Endothelial cell of umbilical vein (primary cell): ENCODE measurements around the gene SUSD5. TPM values are rescaled to one million over a fixed set of nuclear protein-coding genes. Genes with fewer than 3 reads are reported as not detected.

ENCODE experiments used
- BruUV-seq: library from RNA; stranded (reverse); fragments of 400-500 nt; replicated peaks from 2 replicates; lab custom pipeline; 2021; lab: Mats Ljungman, UMichigan
- CTCF ChIA-PET: fragments of 300-600, 350-600 bp; sonication (Branson Sonifier 250); formaldehyde crosslinking; loops from one replicate; lab custom pipeline; 2021; ENCODE audit warnings: antibody characterized with exemption, inconsistent platforms; lab: Charles Lee
- POLR2A ChIA-PET: fragments of 300-600, 350-600 bp; sonication (Branson Sonifier 250); formaldehyde crosslinking; loops from one replicate; lab custom pipeline; 2021; ENCODE audit warnings: antibody characterized with exemption, inconsistent platforms; lab: Charles Lee
- DNase-seq: peaks from one replicate; pipeline ENCODE4 v3.0.0-alpha.2; 2011; ENCODE audit warnings: low read depth, low spot score
- FAIRE-seq: peaks from 2 replicates; lab custom pipeline; 2011; peaks lifted over from hg19 to GRCh38; lab: Jason Lieb, UNC
- H2AFZ ChIP-seq: 2 replicates; pipeline ENCODE4 v1.6.0; 2012; ENCODE audit warnings: low read depth, low read length, control low read depth, inconsistent platforms
- H3K27ac ChIP-seq: 2 replicates; pipeline ENCODE4 v1.5.1; 2011; ENCODE audit warnings: low read depth, mild to moderate bottlenecking, control low read depth, low read length, moderate library complexity; ENCODE audit not compliant: insufficient read depth
- H3K27me3 ChIP-seq, 2 experiments: 2 replicates each; pipeline versions ENCODE4 v1.6.0 to v1.6.1; 2011; ENCODE audit warnings: low read length in 2 of 2, mixed read lengths in 1 of 2; ENCODE audit not compliant: control insufficient read depth in 2 of 2, insufficient read depth in 2 of 2
- H3K36me3 ChIP-seq, 2 experiments: 2 replicates in 1 of 2; 3 replicates in 1 of 2; pipeline ENCODE4 v1.5.1; 2011; ENCODE audit warnings: low read length in 2 of 2, mild to moderate bottlenecking in 1 of 2, moderate library complexity in 1 of 2; ENCODE audit not compliant: control insufficient read depth in 2 of 2, insufficient read depth in 2 of 2; ENCODE audit errors: extremely low read depth in 1 of 2
- H3K4me1 ChIP-seq: 3 replicates; pipeline ENCODE4 v1.5.1; 2011; ENCODE audit warnings: mild to moderate bottlenecking, low read length; ENCODE audit not compliant: control insufficient read depth, insufficient read depth; ENCODE audit errors: extremely low read depth
- H3K4me2 ChIP-seq: 2 replicates; pipeline ENCODE4 v1.6.1; 2011; ENCODE audit warnings: low read length, control low read depth, mixed read lengths; ENCODE audit not compliant: insufficient read depth
- H3K4me3 ChIP-seq, 3 experiments: fragments of 200-600 bp in 1 of 3; sonication (generic), shearing (Covaris generic) in 1 of 3; replicated peaks in 1 of 3; 2 replicates each; pipeline ENCODE4 v1.5.1; 2011 to 2016; ENCODE audit warnings: control low read depth in 3 of 3, low read length in 3 of 3, mild to moderate bottlenecking in 2 of 3, inconsistent platforms in 1 of 3, low read depth in 1 of 3, moderate library complexity in 1 of 3; ENCODE audit not compliant: insufficient read depth in 1 of 3
- H3K79me2 ChIP-seq: 2 replicates; pipeline ENCODE4 v1.6.0; 2012; ENCODE audit warnings: low read length, inconsistent platforms; ENCODE audit not compliant: control insufficient read depth, insufficient read depth
- H3K9ac ChIP-seq: replicated peaks from 2 replicates; pipeline ENCODE3; 2011; ENCODE audit warnings: low read length, control low read depth; ENCODE audit not compliant: insufficient read depth; ENCODE audit errors: extremely low read depth
- H3K9me1 ChIP-seq: replicated peaks from 3 replicates; pipeline ENCODE4 v1.6.0; 2011; ENCODE audit warnings: mild to moderate bottlenecking, low read length; ENCODE audit not compliant: control insufficient read depth, insufficient read depth; ENCODE audit errors: extremely low read depth
- H3K9me3 ChIP-seq: replicated peaks from 2 replicates; pipeline ENCODE4 v1.5.1; 2012; ENCODE audit warnings: low read length, inconsistent platforms; ENCODE audit not compliant: control insufficient read depth, insufficient read depth
- H4K20me1 ChIP-seq: replicated peaks from 2 replicates; pipeline ENCODE3; 2011; ENCODE audit warnings: mild to moderate bottlenecking, low read length; ENCODE audit not compliant: control insufficient read depth, insufficient read depth; ENCODE audit errors: extremely low read depth
- CTCF ChIP-seq, 2 donors: IDR thresholded peaks; 1 replicate in 1 of 2; 2 replicates in 1 of 2; pipeline ENCODE4 v1.5.1; 2011; ENCODE audit warnings: low read length in 2 of 2, mild to moderate bottlenecking in 2 of 2, moderate library complexity in 2 of 2, control low read depth in 1 of 2, inconsistent platforms in 1 of 2, low read depth in 1 of 2; ENCODE audit not compliant: insufficient read depth in 1 of 2; ENCODE audit errors: extremely low read depth in 1 of 2
- EZH2 ChIP-seq: IDR thresholded peaks from 2 replicates; pipeline ENCODE4 v1.6.1; 2012; ENCODE audit warnings: borderline replicate concordance, low read depth, mild to moderate bottlenecking, moderate library complexity, low read length, inconsistent platforms; ENCODE audit not compliant: severe bottlenecking
- FOS ChIP-seq: IDR thresholded peaks from 2 replicates; pipeline ENCODE4 v1.6.1; 2011; ENCODE audit warnings: mild to moderate bottlenecking, low read length, moderate library complexity, borderline replicate concordance; ENCODE audit not compliant: insufficient read depth
- GATA2 ChIP-seq: IDR thresholded peaks from 2 replicates; pipeline ENCODE4 v1.7.0; 2011; ENCODE audit warnings: low read depth, mild to moderate bottlenecking, moderate library complexity, mixed read lengths, low read length; ENCODE audit not compliant: insufficient read length, insufficient read depth
- JUN ChIP-seq: IDR thresholded peaks from 2 replicates; pipeline ENCODE4 v1.6.1; 2011; ENCODE audit warnings: borderline replicate concordance, low read depth; ENCODE audit not compliant: insufficient read length, insufficient read depth
- MAX ChIP-seq: IDR thresholded peaks from 2 replicates; pipeline ENCODE4 v1.6.1; 2011; ENCODE audit not compliant: insufficient read depth, insufficient read length
- MYC ChIP-seq: IDR thresholded peaks from one replicate; pipeline ENCODE4 v1.6.1; 2011; ENCODE audit warnings: mild to moderate bottlenecking, low read depth, low read length
- POLR2A ChIP-seq: IDR thresholded peaks from 2 replicates; pipeline ENCODE4 v1.6.1; 2012; ENCODE audit warnings: low read depth, mild to moderate bottlenecking, control low read depth, low read length
- POLR2AphosphoS5 ChIP-seq: IDR thresholded peaks from 2 replicates; pipeline ENCODE4 v1.6.1; 2012; ENCODE audit warnings: low read depth, mild to moderate bottlenecking, control low read depth, low read length, moderate library complexity; ENCODE audit not compliant: insufficient read depth
- dilution Hi-C: fragments of 300-500 bp; cut with MboI; formaldehyde crosslinking; loops from one replicate; pipeline ENCODE4 v1.15.0; 2019; ENCODE audit warnings: low sequenced_read_pairs; ENCODE audit not compliant: extremely low pct_ligation_motif_present
- intact Hi-C: fragments of 100-400 bp; cut with micrococcal nuclease; formaldehyde crosslinking; loops from one replicate; pipeline ENCODE4 v1.10.0; 2022
- polyA plus RNA-seq, 4 experiments: library from polyadenylated mRNA; depleted of rRNA in 3 of 4; stranded (reverse) in 3 of 4; unstranded in 1 of 4; fragments of >200 nt; gene quantifications; 2 replicates each; pipeline versions ENCODE4 v1.2.1 to v1.2.3, GENCODE V29; 2011 to 2012; ENCODE audit warnings: missing spikeins in 1 of 4
- total RNA-seq: library from RNA; stranded (reverse); gene quantifications from 2 replicates; pipeline ENCODE4 v1.2.3, GENCODE V29; 2021

SUSD5 gene
- total and polyA plus RNA-seq, 2 donors (not counting 3 experiments of a cell fraction or from before 2014, with no cell fraction given): 7.7 to 18.8 TPM

- H3K36me3 ChIP-seq: peaks cover 0 to 1% of the 10 kb centered on the region in 2 experiments
- no peak overlapping the region for H3K9ac ChIP-seq
- H3K9me1 ChIP-seq: no peaks in the 10 kb centered on the region
- no peak overlapping the region for H3K4me3 ChIP-seq
- POLR2A ChIA-PET: no interaction called here
- no TSS peak for BruUV-seq
- H3K9me3 ChIP-seq: no peaks in the 10 kb centered on the region
- CTCF ChIA-PET: interaction anchor here (2.8 kb wide), 1 partner anchor 39 kb away, joined by 7 read pairs; no protein-coding TSS in a partner anchor
- H3K27ac ChIP-seq: no peak overlapping the region
- no peaks in the 10 kb centered on the region for H4K20me1 ChIP-seq
- no peak for TF ChIP-seq CTCF (IDR thresholded peaks at IDR 0.05; ENCODE audit: extremely low read depth in 1 of 2, insufficient read depth in 1 of 2, low read depth in 1 of 2, low read length in 2 of 2)
- TF ChIP-seq POLR2A: no peak
- no peak for TF ChIP-seq MYC
- no peak for FAIRE-seq
- no peaks in the 10 kb centered on the region for H3K27me3 ChIP-seq
- intact Hi-C loops (no loop called here), dilution Hi-C loops (no loop called here)
- H2AFZ ChIP-seq: no peak overlapping the region
- DNase-seq: no peak
- no peaks in the 10 kb centered on the region for H3K79me2 ChIP-seq
- H3K4me1 ChIP-seq: no peaks in the 10 kb centered on the region
- no peak overlapping the region for H3K4me2 ChIP-seq
Observed at GRCh38 chr3:33170531-33170930, 48.1 kb downstream of the SUSD5 start.

- H3K9me1 ChIP-seq: no peaks in the 10 kb centered on the region
- no peak overlapping the region for H3K4me2 ChIP-seq
- no peaks in the 10 kb centered on the region for H4K20me1 ChIP-seq
- no peaks in the 10 kb centered on the region for H3K79me2 ChIP-seq
- FAIRE-seq: no peak
- dilution Hi-C loops: no loop called here
- H3K4me1 ChIP-seq: no peaks in the 10 kb centered on the region
- H3K36me3 ChIP-seq: no peaks in the 10 kb centered on the region
- no peaks in the 10 kb centered on the region for H3K27me3 ChIP-seq
- H3K9me3 ChIP-seq: no peaks in the 10 kb centered on the region
- no peak overlapping the region for H3K4me3 ChIP-seq
- TF ChIP-seq MAX (no peak), POLR2AphosphoS5 (no peak), POLR2A (no peak), MYC (no peak), CTCF (IDR thresholded peaks at IDR 0.05; ENCODE audit: extremely low read depth in 1 of 2, insufficient read depth in 1 of 2, low read depth in 1 of 2, low read length in 2 of 2) (no peak), JUN (no peak), GATA2 (no peak), EZH2 (no peak), FOS (no peak)
- intact Hi-C loops: no loop called here
- no peak overlapping the region for H3K27ac ChIP-seq
- H3K9ac ChIP-seq: no peak overlapping the region
- ChIA-PET CTCF (interaction anchor here (0.7 to 2.1 kb wide), 4 partner anchors 31 to 205 kb away, joined by 3 to 11 read pairs (median 4); no protein-coding TSS in a partner anchor), POLR2A (no interaction called here)
- no TSS peak for BruUV-seq
- H2AFZ ChIP-seq: no peak overlapping the region
- peak; percentile 38 for DNase-seq
Observed at GRCh38 chr3:33167716-33168336, 50.8 kb downstream of the SUSD5 start.
